Esophagus muscularis mucosa (tissue), 3 donors: ENCODE data around the gene SCAMP1.

Source experiments
- CTCF ChIP-seq, 3 experiments: fragments of 200-600 bp in 2 of 3; fragments of 450-650 bp in 1 of 3; sonication (generic) in 2 of 3; IDR thresholded peaks; one replicate each; pipeline ENCODE4 v1.5.1; 2017 to 2019; ENCODE audit warnings: antibody characterized with exemption in 3 of 3, mild to moderate bottlenecking in 2 of 3, moderate library complexity in 1 of 3
- POLR2A ChIP-seq: fragments of 450-650 bp; IDR thresholded peaks from one replicate; pipeline ENCODE4 v1.6.1; 2017; ENCODE audit warnings: antibody characterized with exemption, moderate library complexity, mild to moderate bottlenecking, low read depth

- TF ChIP-seq POLR2A, result no peak
- TF ChIP-seq CTCF (IDR thresholded peaks at IDR 0.05), result no peak
Observed at GRCh38 chr5:78473751-78474150, 113.3 kb downstream of the SCAMP1 start.
